Stomach smooth muscle (tissue), 2 donors: Measurements from ENCODE around the gene FAT1.

Experiments
- H3K27ac ChIP-seq: one replicate; pipeline ENCODE4 v1.7.0; 2013; ENCODE audit warnings: mild to moderate bottlenecking, low read length, inconsistent platforms
- H3K27me3 ChIP-seq, 2 donors: one replicate each; pipeline ENCODE4 v1.7.0; 2013; ENCODE audit warnings: low read length in 2 of 2; ENCODE audit not compliant: insufficient read depth in 2 of 2, control insufficient read depth in 1 of 2
- H3K36me3 ChIP-seq, 2 donors: one replicate each; pipeline ENCODE4 v1.7.0; 2013; ENCODE audit warnings: low read length in 2 of 2; ENCODE audit not compliant: control insufficient read depth in 2 of 2, insufficient read depth in 2 of 2
- H3K4me1 ChIP-seq: one replicate; pipeline ENCODE4 v1.7.0; 2013; ENCODE audit warnings: low read length; ENCODE audit not compliant: control insufficient read depth, insufficient read depth
- H3K4me3 ChIP-seq, 2 donors: one replicate each; pipeline ENCODE4 v1.7.0; 2013; ENCODE audit warnings: low read length in 2 of 2
- H3K9ac ChIP-seq, 2 donors: one replicate each; pipeline ENCODE4 v1.7.0; 2013; ENCODE audit warnings: low read length in 2 of 2, mild to moderate bottlenecking in 1 of 2
- H3K9me3 ChIP-seq, 2 donors: one replicate each; pipeline ENCODE4 v1.7.0; 2013; ENCODE audit warnings: low read length in 2 of 2; ENCODE audit not compliant: control insufficient read depth in 2 of 2
- donor health status: healthy.
- donor health status: Pancreatic carcinoma.

The FAT1 gene

GRCh38 chr4:186570193-186570996 lies 153.3 kb downstream of the FAT1 start:
- no peaks in the 10 kb centered on the region for H3K4me1 ChIP-seq
- H3K36me3 ChIP-seq: no peaks in the 10 kb centered on the region
- H3K9ac ChIP-seq: peak overlapping the region in 1 of 2 donors; percentile 36
- peak overlapping the region; percentile 56 to 63 for H3K4me3 ChIP-seq
- H3K27me3 ChIP-seq: peaks cover 2 to 3% of the 10 kb centered on the region in 2 donors
- H3K9me3 ChIP-seq: no peaks in the 10 kb centered on the region
- H3K27ac ChIP-seq: no peak overlapping the region

GRCh38 chr4:186569533-186570192 lies 154.0 kb downstream of the FAT1 start:
- Histone ChIP-seq H3K27me3 (peaks cover 2 to 3% of the 10 kb centered on the region in 2 donors), H3K9me3 (no peaks in the 10 kb centered on the region), H3K9ac (peak overlapping the region in 1 of 2 donors; percentile 36), H3K36me3 (no peaks in the 10 kb centered on the region), H3K27ac (no peak overlapping the region), H3K4me3 (peak overlapping the region; percentile 56 to 63), H3K4me1 (no peaks in the 10 kb centered on the region)

GRCh38 chr4:186566068-186566467 lies 157.6 kb downstream of the FAT1 start:
- no peak overlapping the region for H3K4me3 ChIP-seq
- H3K36me3 ChIP-seq: no peaks in the 10 kb centered on the region
- no peak overlapping the region for H3K9ac ChIP-seq
- no peaks in the 10 kb centered on the region for H3K9me3 ChIP-seq
- H3K4me1 ChIP-seq: no peaks in the 10 kb centered on the region
- no peak overlapping the region for H3K27ac ChIP-seq
- peaks cover 2 to 3% of the 10 kb centered on the region in 2 donors for H3K27me3 ChIP-seq

GRCh38 chr4:186563761-186564160 lies 159.9 kb downstream of the FAT1 start:
- peaks cover 0 to 4% of the 10 kb centered on the region in 2 donors for H3K9me3 ChIP-seq
- H3K4me1 ChIP-seq: no peaks in the 10 kb centered on the region
- no peak overlapping the region for H3K9ac ChIP-seq
- H3K27ac ChIP-seq: no peak overlapping the region
- H3K27me3 ChIP-seq: peaks cover 0 to 3% of the 10 kb centered on the region in 2 donors
- H3K36me3 ChIP-seq: no peaks in the 10 kb centered on the region
- no peak overlapping the region for H3K4me3 ChIP-seq

- H3K36me3 ChIP-seq: no peaks in the 10 kb centered on the region
- peaks cover 0 to 3% of the 10 kb centered on the region in 2 donors for H3K27me3 ChIP-seq
- peaks cover 0 to 4% of the 10 kb centered on the region in 2 donors for H3K9me3 ChIP-seq
- H3K27ac ChIP-seq: no peak overlapping the region
- no peak overlapping the region for H3K9ac ChIP-seq
- H3K4me3 ChIP-seq: no peak overlapping the region
- H3K4me1 ChIP-seq: no peaks in the 10 kb centered on the region
These were observed 161.9 kb downstream of the FAT1 start for GRCh38 chr4:186561748-186562147.

- Histone ChIP-seq H3K27ac (no peak overlapping the region), H3K9me3 (peaks cover 0 to 4% of the 10 kb centered on the region in 2 donors), H3K36me3 (no peaks in the 10 kb centered on the region), H3K4me1 (no peaks in the 10 kb centered on the region), H3K9ac (no peak overlapping the region), H3K27me3 (peaks cover 2 to 4% of the 10 kb centered on the region in 2 donors), H3K4me3 (no peak overlapping the region)
These were observed 163.0 kb downstream of the FAT1 start for GRCh38 chr4:186560647-186561046.

GRCh38 chr4:186557486-186557885 lies 166.2 kb downstream of the FAT1 start:
- Histone ChIP-seq H3K9ac (no peak overlapping the region), H3K4me1 (peaks cover 5% of the 10 kb centered on the region), H3K36me3 (no peaks in the 10 kb centered on the region), H3K27ac (no peak overlapping the region), H3K27me3 (peaks cover 18 to 23% of the 10 kb centered on the region in 2 donors), H3K9me3 (peaks cover 0 to 4% of the 10 kb centered on the region in 2 donors), H3K4me3 (no peak overlapping the region)

GRCh38 chr4:186557061-186557460 lies 166.6 kb downstream of the FAT1 start:
- Histone ChIP-seq H3K27me3 (peaks cover 19 to 23% of the 10 kb centered on the region in 2 donors), H3K9me3 (peaks cover 0 to 4% of the 10 kb centered on the region in 2 donors), H3K4me3 (no peak overlapping the region)

GRCh38 chr4:186554914-186555827 lies 168.5 kb downstream of the FAT1 start, which contains the start of gene MTNR1A:
TSS of gene MTNR1A (minus strand) at chr4:186555567. CDS start at chr4:186555365, 202 bp downstream.
- Histone ChIP-seq H3K27ac (no peak within 1 kb of the TSS), H3K4me3 (peak within 1 kb of the TSS; percentile 49 to 52), H3K9me3 (peaks cover 0 to 4% of the 10 kb centered on the region in 2 donors), H3K9ac (no peak within 1 kb of the TSS), H3K4me1 (peaks cover 5% of the 10 kb centered on the region), H3K36me3 (no peaks in the 10 kb centered on the region), H3K27me3 (peaks cover 23 to 24% of the 10 kb centered on the region in 2 donors)

More at GRCh38 chr4:186557061-186557460, 166.6 kb downstream of the FAT1 start:
- H3K36me3 ChIP-seq: no peaks in the 10 kb centered on the region
- H3K9ac ChIP-seq: no peak overlapping the region
- no peak overlapping the region for H3K27ac ChIP-seq
- peaks cover 5% of the 10 kb centered on the region for H3K4me1 ChIP-seq

- H3K4me3 ChIP-seq: peak overlapping the region in 1 of 2 donors; percentile 52
- no peak overlapping the region for H3K9ac ChIP-seq
These were observed 169.1 kb downstream of the FAT1 start for GRCh38 chr4:186554539-186554913.

More at GRCh38 chr4:186554539-186554913, 169.1 kb downstream of the FAT1 start:
- H3K27me3 ChIP-seq: peaks cover 23 to 24% of the 10 kb centered on the region in 2 donors
- no peak overlapping the region for H3K27ac ChIP-seq
- H3K36me3 ChIP-seq: no peaks in the 10 kb centered on the region
- H3K9me3 ChIP-seq: no peaks in the 10 kb centered on the region
- H3K4me1 ChIP-seq: peaks cover 5% of the 10 kb centered on the region
